ENCODE measurements around the gene ADGB.

Gene ADGB

GRCh38 chr6:146581968-146582367 is 16.8 kb upstream of the ADGB start:
- Histone ChIP-seq H3K9ac (ENCODE audit: low read length) (no peak overlapping the region), H3K9me3 (ENCODE audit: insufficient read depth, low read length) (no peaks in the 10 kb centered on the region), H4K20me1 (ENCODE audit: insufficient read depth, low read length) (no peaks in the 10 kb centered on the region), H3K4me1 (ENCODE audit: low read length) (no peaks in the 10 kb centered on the region), H3K4me3 (ENCODE audit: low read length) (no peak overlapping the region), H3K4me2 (ENCODE audit: low read length) (no peak overlapping the region), H3K27me3 (ENCODE audit: low read depth, low read length) (no peaks in the 10 kb centered on the region), H3K27ac (ENCODE audit: low read length) (no peak overlapping the region), H3K36me3 (replicated peaks; ENCODE audit: low read depth, low read length) (no peaks in the 10 kb centered on the region), H2AFZ (ENCODE audit: low read depth, low read length) (no peak overlapping the region), H3K79me2 (ENCODE audit: low read length) (no peaks in the 10 kb centered on the region)
- TF ChIP-seq CTCF (IDR thresholded peaks at IDR 0.05; ENCODE audit: low read depth, low read length) = no peak
- TF ChIP-seq EZH2phosphoT487 (IDR thresholded peaks at IDR 0.05; ENCODE audit: low read depth) = no peak

GRCh38 chr6:146582857-146583256 is 15.9 kb upstream of the ADGB start:
- Histone ChIP-seq H3K27ac (ENCODE audit: low read length) (no peak overlapping the region), H3K9me3 (ENCODE audit: insufficient read depth, low read length) (no peaks in the 10 kb centered on the region), H3K4me1 (ENCODE audit: low read length) (no peaks in the 10 kb centered on the region), H3K79me2 (ENCODE audit: low read length) (no peaks in the 10 kb centered on the region), H4K20me1 (ENCODE audit: insufficient read depth, low read length) (no peaks in the 10 kb centered on the region), H3K27me3 (ENCODE audit: low read depth, low read length) (no peaks in the 10 kb centered on the region), H3K36me3 (replicated peaks; ENCODE audit: low read depth, low read length) (no peaks in the 10 kb centered on the region), H2AFZ (ENCODE audit: low read depth, low read length) (no peak overlapping the region), H3K4me2 (ENCODE audit: low read length) (no peak overlapping the region), H3K9ac (ENCODE audit: low read length) (no peak overlapping the region), H3K4me3 (ENCODE audit: low read length) (no peak overlapping the region)
- no peak for TF ChIP-seq CTCF (IDR thresholded peaks at IDR 0.05; ENCODE audit: low read depth, low read length)

GRCh38 chr6:146583966-146584365 is 14.8 kb upstream of the ADGB start:
- Histone ChIP-seq H3K9me3 (ENCODE audit: insufficient read depth, low read length) (no peaks in the 10 kb centered on the region), H3K4me3 (ENCODE audit: low read length) (no peak overlapping the region), H3K79me2 (ENCODE audit: low read length) (no peaks in the 10 kb centered on the region), H3K4me1 (ENCODE audit: low read length) (no peaks in the 10 kb centered on the region), H3K4me2 (ENCODE audit: low read length) (no peak overlapping the region), H4K20me1 (ENCODE audit: insufficient read depth, low read length) (no peaks in the 10 kb centered on the region), H2AFZ (ENCODE audit: low read depth, low read length) (no peak overlapping the region), H3K36me3 (replicated peaks; ENCODE audit: low read depth, low read length) (no peaks in the 10 kb centered on the region), H3K9ac (ENCODE audit: low read length) (no peak overlapping the region), H3K27me3 (ENCODE audit: low read depth, low read length) (no peaks in the 10 kb centered on the region), H3K27ac (ENCODE audit: low read length) (no peak overlapping the region)
- TF ChIP-seq CTCF (IDR thresholded peaks at IDR 0.05; ENCODE audit: low read depth, low read length) (no peak), EZH2phosphoT487 (IDR thresholded peaks at IDR 0.05; ENCODE audit: low read depth) (no peak)

- Histone ChIP-seq H3K4me1 (ENCODE audit: low read length) (no peaks in the 10 kb centered on the region), H3K27ac (ENCODE audit: low read length) (no peak overlapping the region), H3K9me3 (ENCODE audit: insufficient read depth, low read length) (no peaks in the 10 kb centered on the region), H3K4me3 (ENCODE audit: low read length) (no peak overlapping the region), H3K4me2 (ENCODE audit: low read length) (no peak overlapping the region), H3K79me2 (ENCODE audit: low read length) (no peaks in the 10 kb centered on the region), H2AFZ (ENCODE audit: low read depth, low read length) (no peak overlapping the region), H3K27me3 (ENCODE audit: low read depth, low read length) (no peaks in the 10 kb centered on the region), H4K20me1 (ENCODE audit: insufficient read depth, low read length) (no peaks in the 10 kb centered on the region), H3K36me3 (replicated peaks; ENCODE audit: low read depth, low read length) (no peaks in the 10 kb centered on the region), H3K9ac (ENCODE audit: low read length) (no peak overlapping the region)
- TF ChIP-seq CTCF (IDR thresholded peaks at IDR 0.05; ENCODE audit: low read depth, low read length) = no peak
- no peak for TF ChIP-seq EZH2phosphoT487 (IDR thresholded peaks at IDR 0.05; ENCODE audit: low read depth)
Measured at GRCh38 chr6:146587459-146587858, 11.3 kb upstream of the ADGB start.
